Measurements from ENCODE around the gene GIMAP6. TPM values are rescaled to one million over a fixed set of nuclear protein-coding genes. Genes with fewer than 3 reads are reported as not detected.

The GIMAP6 gene
- total and polyA plus RNA-seq, 12 donors, result 9.9 to 50.6 (median 23.9) TPM

- Histone ChIP-seq H3K4me3 (no peak overlapping the region), H3K27me3 (no peaks in the 10 kb centered on the region), H3K9me3 (replicated peaks in 1 of 3) (no peaks in the 10 kb centered on the region), H3K27ac (peak overlapping the region in 1 of 5 donors; percentile 16), H3K36me3 (replicated peaks in 1 of 2) (no peaks in the 10 kb centered on the region), H3K4me1 (replicated peaks in 1 of 2) (no peaks in the 10 kb centered on the region)
- no peak for DNase-seq
- intact Hi-C loops (cut with DNase I), result no loop called here
- no peak for TF ChIP-seq CTCF (IDR thresholded peaks at IDR 0.05)
- no peak for TF ChIP-seq POLR2A (IDR thresholded peaks at IDR 0.05)
- 83 to 98% (median 91%) methylated on average over 8 to 18 of the region's 18 CpGs for WGBS, 4 donors
Observed at GRCh38 chr7:150627959-150628358, 4.2 kb downstream of the GIMAP6 start.

DNA sequence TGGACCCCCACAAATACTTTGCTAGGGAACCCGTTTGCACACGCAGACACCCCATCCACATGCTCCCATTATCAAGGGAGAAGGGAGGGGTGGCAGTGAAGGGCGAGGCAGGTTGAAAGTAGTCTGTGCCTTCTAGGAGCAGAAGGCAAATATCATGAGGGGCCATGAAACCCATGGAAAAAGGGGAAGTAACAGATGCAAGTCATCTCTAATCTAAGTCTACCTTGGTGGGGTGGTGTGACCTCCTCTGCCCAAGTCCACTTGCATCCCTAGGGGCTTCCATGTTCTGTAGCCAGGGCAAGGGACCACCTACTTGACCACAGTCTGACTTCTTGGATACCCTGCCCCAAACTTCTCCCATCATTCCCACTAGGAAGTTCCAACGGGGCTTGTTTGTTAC lies 5.5 kb downstream of the GIMAP6 start:
- Histone ChIP-seq H3K4me3 (no peak overlapping the region), H3K9me3 (replicated peaks in 1 of 3) (no peaks in the 10 kb centered on the region), H3K4me1 (replicated peaks in 1 of 2) (no peaks in the 10 kb centered on the region), H3K36me3 (replicated peaks in 1 of 2) (no peaks in the 10 kb centered on the region), H3K27ac (no peak overlapping the region), H3K27me3 (no peaks in the 10 kb centered on the region)
- no peak for DNase-seq
- intact Hi-C loops (cut with DNase I), result no loop called here
- no peak for TF ChIP-seq CTCF (IDR thresholded peaks at IDR 0.05)
- no peak for TF ChIP-seq POLR2A (IDR thresholded peaks at IDR 0.05)
- WGBS, 4 donors, result 80 to 88% (median 84%) methylated on average over 4 of the region's 4 CpGs

DNA sequence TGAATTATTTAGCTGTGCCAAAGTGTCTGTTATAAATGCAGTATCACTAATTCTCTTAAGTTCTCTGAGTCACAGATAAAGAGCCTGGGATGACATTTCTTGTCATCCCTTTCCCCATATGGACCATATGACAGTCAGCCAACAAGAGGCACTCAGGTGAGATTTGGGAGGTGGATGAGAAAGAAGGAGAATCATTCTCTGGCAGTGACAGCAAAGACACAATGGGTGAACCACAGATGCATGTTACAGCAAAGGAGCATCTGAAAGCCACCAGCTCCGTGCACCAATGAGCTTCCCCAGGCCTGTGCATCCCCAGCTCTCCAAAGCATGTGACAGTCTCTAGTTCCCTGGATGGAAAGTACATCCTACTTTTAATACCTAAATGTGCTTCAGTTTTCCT lies 10.8 kb downstream of the GIMAP6 start:
- WGBS, 4 donors, result 68 to 100% (median 79%) methylated on average over 1 of the region's 1 CpG
- Histone ChIP-seq H3K36me3 (replicated peaks in 1 of 2) (no peaks in the 10 kb centered on the region), H3K27me3 (no peaks in the 10 kb centered on the region), H3K9me3 (replicated peaks in 1 of 3) (no peaks in the 10 kb centered on the region), H3K27ac (no peak overlapping the region), H3K4me1 (replicated peaks in 1 of 2) (no peaks in the 10 kb centered on the region), H3K4me3 (no peak overlapping the region)
- TF ChIP-seq CTCF (IDR thresholded peaks at IDR 0.05) (no peak), POLR2A (IDR thresholded peaks at IDR 0.05) (no peak)
- intact Hi-C loops (cut with DNase I), result no loop called here
- no peak for DNase-seq

DNA sequence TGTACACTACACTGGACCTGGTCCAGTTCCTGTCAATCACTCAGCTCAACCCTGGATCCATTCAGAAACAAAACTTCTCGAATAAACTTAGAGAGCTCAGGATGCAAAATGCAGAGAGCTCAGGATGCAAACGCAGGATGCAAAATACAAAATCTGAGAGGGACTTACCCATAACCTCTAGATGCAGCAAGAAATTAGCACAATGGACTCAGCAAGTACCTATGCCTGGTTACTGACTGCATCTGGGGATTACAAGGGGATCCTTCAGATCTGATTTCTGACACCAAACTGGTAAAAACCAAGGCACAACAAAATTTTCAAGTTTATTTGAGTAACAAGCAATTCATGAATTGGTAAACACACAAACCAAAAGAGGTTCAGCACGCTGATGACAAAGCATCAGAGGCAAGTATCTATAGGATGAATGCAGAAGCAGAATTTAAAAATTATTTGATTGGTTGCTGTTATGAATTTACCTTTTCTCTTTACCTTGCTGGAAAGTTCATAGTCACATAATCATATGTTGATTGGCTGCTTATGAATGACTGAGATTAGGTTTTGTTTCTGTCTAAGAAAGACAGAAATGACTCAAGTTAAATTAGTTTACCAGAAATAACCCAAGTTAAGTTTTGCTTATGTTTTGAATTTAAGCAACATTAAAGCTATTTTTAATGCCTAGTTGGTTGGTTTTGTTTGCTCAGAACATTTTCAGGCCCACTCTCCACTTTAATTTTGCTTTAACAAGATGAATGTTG lies 11.4 kb downstream of the GIMAP6 start:
- intact Hi-C loops (cut with DNase I), result no loop called here

More for the DNA sequence above, 11.4 kb downstream of the GIMAP6 start:
- Histone ChIP-seq H3K4me3 (no peak overlapping the region), H3K4me1 (replicated peaks in 1 of 2) (no peaks in the 10 kb centered on the region), H3K36me3 (replicated peaks in 1 of 2) (no peaks in the 10 kb centered on the region), H3K27me3 (no peaks in the 10 kb centered on the region), H3K27ac (no peak overlapping the region), H3K9me3 (replicated peaks in 1 of 3) (no peaks in the 10 kb centered on the region)
- TF ChIP-seq POLR2A (IDR thresholded peaks at IDR 0.05) (no peak), CTCF (IDR thresholded peaks at IDR 0.05) (no peak)
- DNase-seq, result no peak
- whole genome bisulfite sequencing, 4 donors, result 60 to 86% (median 65%) methylated on average over 3 of the region's 3 CpGs
